Neural progenitor cell (in vitro differentiated cells): ENCODE data around the gene RIPOR1. TPM values are rescaled to one million over a fixed set of nuclear protein-coding genes. Genes with fewer than 3 reads are reported as not detected.

Source experiments
- DNase-seq: peaks from one replicate; pipeline ENCODE4 v3.0.0-alpha.2; 2016; ENCODE audit warnings: low spot score
- H2AFZ ChIP-seq: fragments of 200-600 bp; sonication (generic); replicated peaks from 2 replicates; pipeline ENCODE4 v1.6.1; 2016; ENCODE audit warnings: antibody characterized with exemption
- H3F3A ChIP-seq: fragments of 200-600 bp; sonication (generic); 2 replicates; pipeline ENCODE4 v1.6.1; 2016; ENCODE audit warnings: antibody characterized with exemption, low read depth
- H3K27ac ChIP-seq: fragments of 200-600 bp; sonication (generic); 2 replicates; pipeline ENCODE4 v1.5.1; 2016; ENCODE audit warnings: mild to moderate bottlenecking
- H3K27me3 ChIP-seq: fragments of 200-600 bp; sonication (generic); 2 replicates; pipeline ENCODE4 v1.6.1; 2016; ENCODE audit warnings: mild to moderate bottlenecking, moderate library complexity
- H3K36me3 ChIP-seq: fragments of 200-600 bp; sonication (generic); 2 replicates; pipeline ENCODE4 v1.5.1; 2016
- H3K4me1 ChIP-seq: fragments of 200-600 bp; sonication (generic); 2 replicates; pipeline ENCODE4 v1.6.1; 2016; ENCODE audit warnings: mixed run types
- H3K4me2 ChIP-seq: fragments of 200-600 bp; sonication (generic); 2 replicates; pipeline ENCODE4 v1.6.1; 2016
- H3K4me3 ChIP-seq: fragments of 200-600 bp; sonication (generic); 2 replicates; pipeline ENCODE4 v1.5.1; 2016
- H3K79me2 ChIP-seq: fragments of 200-600 bp; sonication (generic); 2 replicates; pipeline ENCODE4 v1.6.1; 2016; ENCODE audit warnings: low read depth
- H3K9ac ChIP-seq: fragments of 200-600 bp; sonication (generic); 2 replicates; pipeline ENCODE4 v1.6.1; 2016
- H3K9me3 ChIP-seq: fragments of 200-600 bp; sonication (generic); 2 replicates; pipeline ENCODE4 v1.5.1; 2016; ENCODE audit warnings: low read depth
- H4K20me1 ChIP-seq: fragments of 200-600 bp; sonication (generic); 2 replicates; pipeline ENCODE4 v1.6.1; 2016; ENCODE audit warnings: low read depth
- H3K27ac Mint-ChIP-seq: 3 replicates; pipeline ENCODE4 v1.8.0; 2021; ENCODE audit warnings: mixed read lengths
- H3K27me3 Mint-ChIP-seq: 2 replicates; pipeline ENCODE4 v1.8.0; 2022; ENCODE audit warnings: low read depth, mild to moderate bottlenecking, inconsistent platforms, moderate library complexity, mixed read lengths; ENCODE audit not compliant: insufficient read depth
- H3K36me3 Mint-ChIP-seq: 3 replicates; pipeline ENCODE4 v1.8.0; 2021; ENCODE audit warnings: mixed read lengths
- H3K4me1 Mint-ChIP-seq: 3 replicates; pipeline ENCODE4 v1.8.0; 2021; ENCODE audit warnings: mixed read lengths
- H3K4me3 Mint-ChIP-seq: 3 replicates; pipeline ENCODE4 v1.8.0; 2021; ENCODE audit warnings: mild to moderate bottlenecking, moderate library complexity, mixed read lengths
- H3K9me3 Mint-ChIP-seq: 3 replicates; pipeline ENCODE4 v1.8.0; 2020; ENCODE audit warnings: mixed read lengths
- CTCF ChIP-seq: fragments of 200-600 bp; sonication (generic); IDR thresholded peaks from 2 replicates; pipeline ENCODE4 v1.5.1; 2017; ENCODE audit warnings: antibody characterized with exemption, mild to moderate bottlenecking
- EZH2 ChIP-seq: fragments of 200-600 bp; sonication (generic); IDR thresholded peaks from 2 replicates; pipeline ENCODE4 v1.6.1; 2017; ENCODE audit warnings: antibody characterized with exemption, mild to moderate bottlenecking, moderate library complexity
- EZH2phosphoT487 ChIP-seq: fragments of 200-600 bp; sonication (generic); IDR thresholded peaks from 2 replicates; pipeline ENCODE4 v1.6.1; 2017; ENCODE audit warnings: antibody characterized with exemption
- total RNA-seq: library from RNA; depleted of rRNA; stranded (reverse); fragments of >200 nt; gene quantifications from 2 replicates; pipeline ENCODE4 v1.2.3, GENCODE V29; 2015; ENCODE audit warnings: low replicate concordance

Gene RIPOR1
- total RNA-seq, 1 donor from 2014 or later: 13.5 TPM

GRCh38 chr16:67514382-67514828 lies 14.2 kb upstream of the RIPOR1 start:
- H3K27ac Mint-ChIP-seq: no peak overlapping the region
- no peaks in the 10 kb centered on the region for H3K36me3 Mint-ChIP-seq
- peaks cover 5% of the 10 kb centered on the region for H3K4me1 Mint-ChIP-seq
- Histone ChIP-seq H3F3A (no peaks in the 10 kb centered on the region), H2AFZ (no peak overlapping the region), H3K79me2 (no peaks in the 10 kb centered on the region), H3K9ac (no peak overlapping the region), H3K4me1 (no peaks in the 10 kb centered on the region), H4K20me1 (no peaks in the 10 kb centered on the region), H3K36me3 (no peaks in the 10 kb centered on the region), H3K27me3 (peaks cover 22% of the 10 kb centered on the region), H3K4me3 (no peak overlapping the region), H3K9me3 (no peaks in the 10 kb centered on the region), H3K27ac (no peak overlapping the region), H3K4me2 (no peak overlapping the region)
- TF ChIP-seq EZH2phosphoT487 (no peak), EZH2 (no peak), CTCF (peak; percentile 74)
- peak; percentile 83 for DNase-seq
- peaks cover 4% of the 10 kb centered on the region for H3K27me3 Mint-ChIP-seq
- H3K9me3 Mint-ChIP-seq: no peaks in the 10 kb centered on the region
- no peak overlapping the region for H3K4me3 Mint-ChIP-seq

- Histone ChIP-seq H3F3A (peaks cover 5% of the 10 kb centered on the region), H3K9ac (no peak overlapping the region), H3K4me1 (no peaks in the 10 kb centered on the region), H3K79me2 (no peaks in the 10 kb centered on the region), H3K27me3 (peaks cover 23% of the 10 kb centered on the region), H3K4me3 (no peak overlapping the region), H3K36me3 (no peaks in the 10 kb centered on the region), H3K9me3 (no peaks in the 10 kb centered on the region), H2AFZ (no peak overlapping the region), H3K4me2 (no peak overlapping the region), H4K20me1 (no peaks in the 10 kb centered on the region), H3K27ac (no peak overlapping the region)
- DNase-seq: no peak
- peaks cover 9% of the 10 kb centered on the region for H3K4me1 Mint-ChIP-seq
- H3K27ac Mint-ChIP-seq: peak overlapping the region; percentile 25
- H3K9me3 Mint-ChIP-seq: no peaks in the 10 kb centered on the region
- H3K36me3 Mint-ChIP-seq: no peaks in the 10 kb centered on the region
- no peak for TF ChIP-seq CTCF
- no peak for TF ChIP-seq EZH2
- no peak for TF ChIP-seq EZH2phosphoT487
- H3K4me3 Mint-ChIP-seq: no peak overlapping the region
- peaks cover 6% of the 10 kb centered on the region for H3K27me3 Mint-ChIP-seq
Measured at GRCh38 chr16:67516296-67517154, 12.1 kb upstream of the RIPOR1 start.

GRCh38 chr16:67517155-67517445 lies 11.5 kb upstream of the RIPOR1 start:
- Histone ChIP-seq H3K27me3 (peaks cover 25% of the 10 kb centered on the region), H3K79me2 (no peaks in the 10 kb centered on the region), H4K20me1 (no peaks in the 10 kb centered on the region), H3K9me3 (no peaks in the 10 kb centered on the region), H3K4me1 (no peaks in the 10 kb centered on the region), H3K9ac (no peak overlapping the region), H3K4me2 (no peak overlapping the region), H3F3A (peaks cover 8% of the 10 kb centered on the region), H2AFZ (no peak overlapping the region), H3K36me3 (no peaks in the 10 kb centered on the region), H3K4me3 (no peak overlapping the region), H3K27ac (no peak overlapping the region)
- no peak overlapping the region for H3K4me3 Mint-ChIP-seq
- H3K36me3 Mint-ChIP-seq: no peaks in the 10 kb centered on the region
- DNase-seq: no peak
- H3K27me3 Mint-ChIP-seq: peaks cover 6% of the 10 kb centered on the region
- no peak overlapping the region for H3K27ac Mint-ChIP-seq
- H3K9me3 Mint-ChIP-seq: no peaks in the 10 kb centered on the region
- peaks cover 13% of the 10 kb centered on the region for H3K4me1 Mint-ChIP-seq
- no peak for TF ChIP-seq EZH2phosphoT487
- no peak for TF ChIP-seq CTCF
- TF ChIP-seq EZH2: no peak
